Measurements from ENCODE around the gene TGM5. TPM values are rescaled to one million over a fixed set of nuclear protein-coding genes. Genes with fewer than 3 reads are reported as not detected.
"Not testable (repeated sequence)": the region's sequence is repeated elsewhere in the genome, so short reads cannot be mapped to it uniquely, and the experiment has no call there.

The TGM5 gene
- total RNA-seq, 2 donors from 2014 or later, result not detected

DNA sequence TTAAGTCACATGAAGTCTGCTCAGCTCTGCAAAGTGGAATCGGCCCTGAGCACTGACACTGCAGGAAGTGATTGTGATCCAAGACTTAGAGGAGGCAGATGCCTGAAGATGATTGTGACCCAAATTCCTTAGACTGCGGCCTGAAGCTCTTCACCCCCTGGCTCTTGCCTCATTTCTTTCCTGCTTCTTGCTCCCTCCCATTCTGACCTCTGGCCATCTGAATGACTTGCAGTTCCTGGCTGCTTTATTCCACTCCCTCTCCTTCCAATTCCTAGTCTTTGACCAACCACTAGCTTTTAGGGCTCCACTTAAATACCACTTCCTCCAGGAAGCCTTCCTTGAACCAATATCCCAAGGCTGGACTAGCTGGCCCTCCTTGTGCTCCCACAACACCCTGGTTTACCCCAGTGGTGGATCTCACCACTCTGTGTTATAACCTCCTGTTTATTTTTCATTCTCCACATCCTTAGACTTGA lies 36.0 kb downstream of the TGM5 start:
- no peak for TF ChIP-seq CTCF (IDR thresholded peaks at IDR 0.05)
- Histone ChIP-seq H3K27ac (no peak overlapping the region), H3K4me1 (ENCODE audit: control insufficient read depth in 1 of 2, low read depth in 2 of 2) (no peaks in the 10 kb centered on the region), H3K4me3 (no peak overlapping the region), H3K9me3 (no peaks in the 10 kb centered on the region), H3K36me3 (no peaks in the 10 kb centered on the region), H3K27me3 (replicated peaks; ENCODE audit: insufficient read depth) (no peaks in the 10 kb centered on the region)
- no peak for DNase-seq (ENCODE audit: low spot score)
- ATAC-seq (ENCODE audit: insufficient number of reproducible peaks, low FRiP score, low read depth), result peak; percentile 22

DNA sequence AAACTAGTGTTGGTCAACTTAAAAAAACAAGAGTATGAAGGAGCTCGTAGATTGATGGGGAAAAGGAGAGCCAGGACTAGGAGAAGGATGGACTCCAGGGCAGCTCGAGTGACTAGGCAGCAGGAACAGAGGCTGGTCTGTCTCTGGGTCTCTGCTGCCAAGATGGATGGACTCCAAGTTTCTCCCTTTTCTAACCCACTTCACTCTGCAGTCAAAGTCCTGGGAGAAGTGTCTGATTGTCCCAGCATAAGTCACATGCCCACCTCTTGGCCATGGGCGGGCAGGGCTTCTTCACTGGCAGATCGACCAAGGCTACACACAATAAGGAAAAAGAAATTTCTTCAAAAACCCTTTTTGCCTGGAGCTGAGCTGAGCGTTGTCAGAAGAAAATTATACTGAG lies 36.8 kb downstream of the TGM5 start:
- H3K36me3 ChIP-seq, result no peaks in the 10 kb centered on the region
- H3K9me3 ChIP-seq, result no peaks in the 10 kb centered on the region
- no peak for DNase-seq (ENCODE audit: low spot score)
- no peak for ATAC-seq (ENCODE audit: insufficient number of reproducible peaks, low FRiP score, low read depth)
- no peaks in the 10 kb centered on the region for H3K4me1 ChIP-seq (ENCODE audit: control insufficient read depth in 1 of 2, low read depth in 2 of 2)
- H3K27me3 ChIP-seq (replicated peaks; ENCODE audit: insufficient read depth), result no peaks in the 10 kb centered on the region
- TF ChIP-seq CTCF (IDR thresholded peaks at IDR 0.05), result no peak
- H3K27ac ChIP-seq, result no peak overlapping the region
- H3K4me3 ChIP-seq, result no peak overlapping the region

DNA sequence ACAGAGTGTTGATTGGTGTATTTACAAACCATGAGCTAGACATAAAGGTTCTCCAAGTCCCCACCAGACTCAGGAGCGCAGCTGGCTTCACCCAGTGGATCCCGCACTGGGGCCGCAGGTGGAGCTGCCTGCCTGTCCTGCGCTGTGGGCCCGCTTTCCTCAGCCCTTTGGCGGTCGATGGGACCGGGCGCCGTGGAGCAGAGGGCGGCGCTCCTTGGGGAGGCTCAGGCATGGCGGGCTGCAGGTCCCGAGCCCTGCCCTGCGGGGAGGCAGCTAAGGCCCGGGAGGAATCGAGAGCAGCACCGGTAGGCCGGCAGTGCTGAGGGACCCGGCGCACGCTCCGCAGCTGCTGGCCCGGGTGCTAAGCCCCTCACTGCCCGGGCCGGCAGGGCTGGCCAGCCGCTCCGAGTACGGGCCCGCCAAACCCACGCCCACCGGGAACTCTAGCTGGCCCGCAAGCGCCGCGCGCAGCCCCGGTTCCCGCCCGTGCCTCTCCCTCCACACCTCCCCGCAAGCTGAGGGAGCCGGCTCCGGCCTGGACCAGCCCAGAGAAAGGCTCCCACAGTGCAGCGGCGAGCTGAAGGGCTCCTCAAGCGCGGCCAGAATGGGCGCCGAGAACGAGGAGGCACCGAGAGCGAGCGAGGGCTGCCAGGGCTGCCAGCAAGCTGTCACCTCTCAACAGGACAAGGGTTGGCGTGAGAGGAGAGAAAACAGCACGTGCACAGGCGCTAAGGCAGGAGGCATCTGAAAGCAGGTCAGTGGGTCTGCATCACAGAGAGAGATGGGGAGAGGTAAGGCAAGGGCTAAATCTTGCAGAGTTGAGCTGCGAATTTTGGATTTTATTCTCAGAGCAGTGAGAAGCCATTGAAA lies 40.1 kb downstream of the TGM5 start:
- no peak overlapping the region for H3K4me3 ChIP-seq
- no peaks in the 10 kb centered on the region for H3K27me3 ChIP-seq (replicated peaks; ENCODE audit: insufficient read depth)
- no peaks in the 10 kb centered on the region for H3K36me3 ChIP-seq
- H3K27ac ChIP-seq, result no peak overlapping the region
- ATAC-seq (ENCODE audit: insufficient number of reproducible peaks, low FRiP score, low read depth) (no peak), DNase-seq (ENCODE audit: low spot score) (no peak)
- no peak for TF ChIP-seq CTCF (IDR thresholded peaks at IDR 0.05)
- H3K4me1 ChIP-seq (ENCODE audit: control insufficient read depth in 1 of 2, low read depth in 2 of 2), result no peaks in the 10 kb centered on the region
- no peaks in the 10 kb centered on the region for H3K9me3 ChIP-seq

DNA sequence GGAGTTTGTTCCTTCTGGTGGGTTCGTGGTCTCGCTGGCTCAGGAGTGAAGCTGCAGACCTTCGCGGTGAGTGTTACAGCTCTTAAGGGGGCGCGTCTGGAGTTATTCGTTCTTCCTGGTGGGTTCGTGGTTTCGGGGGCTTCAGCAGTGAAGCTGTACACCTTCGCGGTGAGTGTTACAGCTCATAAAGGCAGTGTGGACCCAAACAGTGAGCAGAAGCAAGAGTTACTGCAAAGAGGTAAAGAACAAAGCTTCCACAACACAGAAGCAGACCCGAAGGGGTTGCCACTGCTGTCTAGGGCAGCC lies 40.8 kb downstream of the TGM5 start:
- not testable (repeated sequence) for H3K9me3 ChIP-seq; H3K36me3 ChIP-seq; H3K27ac ChIP-seq; ATAC-seq (ENCODE audit: insufficient number of reproducible peaks, low FRiP score, low read depth); H3K4me1 ChIP-seq (ENCODE audit: control insufficient read depth in 1 of 2, low read depth in 2 of 2); DNase-seq (ENCODE audit: low spot score); H3K4me3 ChIP-seq; H3K27me3 ChIP-seq (replicated peaks; ENCODE audit: insufficient read depth)

DNA sequence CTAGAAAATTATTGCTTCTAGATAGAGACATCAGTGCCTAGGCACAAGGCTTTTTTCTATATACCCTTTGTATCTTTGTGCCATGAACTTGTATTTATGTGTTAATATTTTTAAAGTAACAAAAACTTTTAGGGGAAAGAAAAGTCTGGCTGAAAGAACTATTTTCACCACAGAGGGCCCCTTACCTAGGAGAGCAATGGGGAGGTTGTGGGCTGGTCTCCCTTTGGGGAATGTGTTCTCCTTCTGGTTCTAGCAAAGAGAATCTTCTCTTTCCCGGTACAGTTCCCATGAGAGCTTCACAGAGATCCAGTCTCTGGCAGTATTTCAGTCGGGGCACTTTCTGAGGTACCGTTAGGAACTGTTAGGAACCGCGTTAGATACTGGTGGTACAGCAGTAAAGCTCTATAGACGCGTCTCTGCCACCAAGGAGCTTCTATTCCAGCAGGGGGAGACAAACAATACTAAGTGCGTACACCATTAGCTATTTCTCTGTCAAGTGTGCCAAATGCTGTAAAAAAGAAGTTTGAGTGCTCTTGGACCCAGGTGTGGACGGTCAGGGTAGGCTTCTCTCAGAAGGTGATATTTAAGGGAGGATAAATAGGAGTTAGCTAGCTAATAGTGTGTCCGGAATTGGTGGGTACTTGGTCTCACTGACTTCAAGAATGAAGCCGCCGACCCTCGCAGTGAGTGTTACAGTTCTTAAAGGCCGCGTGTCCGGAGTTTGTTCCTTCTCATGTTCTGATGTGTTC lies 41.4 kb downstream of the TGM5 start:
- Histone ChIP-seq H3K36me3 (no peaks in the 10 kb centered on the region), H3K4me1 (ENCODE audit: control insufficient read depth in 1 of 2, low read depth in 2 of 2) (no peaks in the 10 kb centered on the region), H3K4me3 (no peak overlapping the region), H3K27ac (no peak overlapping the region), H3K9me3 (no peaks in the 10 kb centered on the region), H3K27me3 (replicated peaks; ENCODE audit: insufficient read depth) (no peaks in the 10 kb centered on the region)
- DNase-seq (ENCODE audit: low spot score) (no peak), ATAC-seq (ENCODE audit: insufficient number of reproducible peaks, low FRiP score, low read depth) (no peak)
- peak; percentile 64 for TF ChIP-seq CTCF (IDR thresholded peaks at IDR 0.05)
